ENCODE data around the gene C11orf98.
"Not testable (repeated sequence)": the region's sequence is repeated elsewhere in the genome, so short reads cannot be mapped to it uniquely, and the experiment has no call there.

C11orf98 gene

GRCh38 chr11:62677714-62678113, 12.7 kb upstream of the C11orf98 start:
- Histone ChIP-seq H3K9me3 (no peaks in the 10 kb centered on the region), H3K36me3 (peaks cover 10% of the 10 kb centered on the region), H3K4me3 (ENCODE audit: low read depth, low read length) (peak overlapping the region; percentile 84), H3K27me3 (no peaks in the 10 kb centered on the region), H3K4me1 (no peaks in the 10 kb centered on the region; the same call in 1 of the 2 replicates)
- no peak for TF ChIP-seq CTCF (IDR thresholded peaks at IDR 0.05; ENCODE audit: low read depth, low read length)
- DNase-seq: no peak

- Histone ChIP-seq H3K4me1 (no peaks in the 10 kb centered on the region; the same call in 1 of the 2 replicates), H3K36me3 (peaks cover 10% of the 10 kb centered on the region), H3K4me3 (ENCODE audit: low read depth, low read length) (no peak overlapping the region), H3K27me3 (no peaks in the 10 kb centered on the region), H3K9me3 (no peaks in the 10 kb centered on the region)
- DNase-seq: no peak
- no peak for TF ChIP-seq CTCF (IDR thresholded peaks at IDR 0.05; ENCODE audit: low read depth, low read length)
These were observed 12.1 kb upstream of the C11orf98 start for GRCh38 chr11:62677156-62677555.

GRCh38 chr11:62676698-62677097, 11.7 kb upstream of the C11orf98 start:
- H3K36me3 ChIP-seq: peaks cover 10% of the 10 kb centered on the region
- no peak overlapping the region for H3K4me3 ChIP-seq (ENCODE audit: low read depth, low read length)
- no peaks in the 10 kb centered on the region for H3K27me3 ChIP-seq
- no peak for DNase-seq
- H3K4me1 ChIP-seq: no peaks in the 10 kb centered on the region; the same call in 1 of the 2 replicates
- TF ChIP-seq CTCF (IDR thresholded peaks at IDR 0.05; ENCODE audit: low read depth, low read length): no peak; the same call in 1 of the 2 replicates
- no peaks in the 10 kb centered on the region for H3K9me3 ChIP-seq

DNA sequence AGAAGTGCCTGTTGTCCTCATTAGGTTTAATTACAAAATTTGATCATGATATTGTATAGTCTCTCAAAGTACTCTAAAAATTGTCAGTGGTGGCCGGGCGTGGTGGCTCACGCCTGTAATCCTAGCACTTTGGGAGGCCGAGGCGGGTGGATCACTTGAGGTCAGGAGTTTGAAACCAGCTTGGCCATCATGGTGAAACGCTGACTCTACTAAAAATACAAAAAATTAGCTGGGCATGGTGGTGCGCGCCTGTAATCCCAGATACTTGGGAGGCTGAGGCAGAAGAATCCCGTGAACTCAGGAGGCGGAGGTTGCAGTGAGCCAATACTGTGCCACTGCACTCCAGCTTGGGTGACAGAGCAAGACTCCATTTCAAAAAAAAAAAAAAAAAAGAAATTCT, 10.4 kb upstream of the C11orf98 start:
- not testable (repeated sequence) for H3K4me1 ChIP-seq, H3K36me3 ChIP-seq

GRCh38 chr11:62673196-62673525, 8.2 kb upstream of the C11orf98 start:
- Histone ChIP-seq H3K9me3 (no peaks in the 10 kb centered on the region), H3K4me3 (ENCODE audit: low read depth, low read length) (no peak overlapping the region), H3K27me3 (no peaks in the 10 kb centered on the region), H3K4me1 (no peaks in the 10 kb centered on the region; the same call in 1 of the 2 replicates), H3K36me3 (peaks cover 10% of the 10 kb centered on the region)
- no peak for DNase-seq
- TF ChIP-seq CTCF (IDR thresholded peaks at IDR 0.05; ENCODE audit: low read depth, low read length): no peak

More for the DNA sequence above, 10.4 kb upstream of the C11orf98 start:
- not testable (repeated sequence) for DNase-seq; H3K27me3 ChIP-seq; H3K4me3 ChIP-seq (ENCODE audit: low read depth, low read length); H3K9me3 ChIP-seq

DNA sequence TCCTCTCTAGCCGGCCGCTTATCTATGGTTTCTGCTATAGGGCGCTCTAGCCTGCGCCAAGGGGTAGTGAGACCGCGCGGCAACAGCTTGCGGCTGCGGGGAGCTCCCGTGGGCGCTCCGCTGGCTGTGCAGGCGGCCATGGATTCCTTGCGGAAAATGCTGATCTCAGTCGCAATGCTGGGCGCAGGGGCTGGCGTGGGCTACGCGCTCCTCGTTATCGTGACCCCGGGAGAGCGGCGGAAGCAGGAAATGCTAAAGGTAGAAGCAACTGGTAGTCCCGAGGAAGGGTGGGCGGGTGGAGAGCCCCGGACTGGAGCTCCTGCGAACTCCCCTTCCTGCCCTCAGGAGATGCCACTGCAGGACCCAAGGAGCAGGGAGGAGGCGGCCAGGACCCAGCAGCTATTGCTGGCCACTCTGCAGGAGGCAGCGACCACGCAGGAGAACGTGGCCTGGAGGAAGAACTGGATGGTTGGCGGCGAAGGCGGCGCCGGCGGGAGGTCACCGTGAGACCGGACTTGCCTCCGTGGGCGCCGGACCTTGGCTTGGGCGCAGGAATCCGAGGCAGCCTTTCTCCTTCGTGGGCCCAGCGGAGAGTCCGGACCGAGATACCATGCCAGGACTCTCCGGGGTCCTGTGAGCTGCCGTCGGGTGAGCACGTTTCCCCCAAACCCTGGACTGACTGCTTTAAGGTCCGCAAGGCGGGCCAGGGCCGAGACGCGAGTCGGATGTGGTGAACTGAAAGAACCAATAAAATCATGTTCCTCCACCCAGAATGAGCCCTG, 6.8 kb upstream of the C11orf98 start, which contains the start of the genes LBHD1 and UQCC3:
Gene LBHD1 (minus strand): TSS at position 660 of the 782 bp plus-strand sequence. CDS start 2,236 bp downstream, outside the sequence.
Gene UQCC3 (plus strand): TSS at position 66 of the 782 bp plus-strand sequence. CDS start 73 bp downstream, at position 139.
- no peak for TF ChIP-seq CTCF (IDR thresholded peaks at IDR 0.05; ENCODE audit: low read depth, low read length)
- H3K36me3 ChIP-seq: peaks cover 12% of the 10 kb centered on the region
- DNase-seq: peak; percentile 71
- no peaks in the 10 kb centered on the region for H3K27me3 ChIP-seq
- H3K4me1 ChIP-seq: no peaks in the 10 kb centered on the region
- peak within 1 kb of the TSS; percentile 77 for H3K4me3 ChIP-seq (ENCODE audit: low read depth, low read length)
- H3K9me3 ChIP-seq: no peaks in the 10 kb centered on the region

Data from BE2C (cell line).